ENCODE results near the gene RALGPS1.

RALGPS1 gene

DNA sequence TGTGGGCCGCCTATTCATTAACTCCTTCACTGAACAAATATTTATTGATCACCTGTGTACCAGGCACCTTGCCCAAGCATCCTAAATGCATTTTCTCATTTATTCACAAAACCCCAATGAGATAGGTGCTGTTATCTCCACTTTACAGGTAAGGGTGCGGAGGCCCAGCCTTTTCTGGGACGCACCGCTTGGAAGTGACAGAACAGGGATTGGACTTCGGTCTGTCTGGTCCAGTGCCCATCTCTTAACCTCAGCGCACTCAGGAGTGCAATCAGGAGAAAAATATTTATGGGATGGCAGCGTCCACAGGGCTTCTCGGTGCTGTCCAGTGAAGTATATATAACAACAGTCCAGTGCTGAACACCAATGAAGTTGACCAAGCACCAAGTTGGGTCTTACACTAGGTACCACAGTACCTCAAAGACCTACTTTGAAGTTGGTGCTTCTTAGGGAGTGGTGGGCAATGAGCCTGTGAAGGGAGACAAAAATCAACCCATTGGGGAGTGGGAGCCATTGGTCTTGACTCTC lies 331.1 kb downstream of the RALGPS1 start:
- DNase-seq (ENCODE audit: low read depth in 1 of 2, low spot score in 1 of 2) = no peak
- Histone ChIP-seq H3K4me3 (replicated peaks; ENCODE audit: insufficient read depth, low read length) (peak overlapping the region; percentile 48), H3K27me3 (ENCODE audit: insufficient read depth, poor library complexity, severe bottlenecking) (no peaks in the 10 kb centered on the region), H3K27ac (replicated peaks) (no peak overlapping the region)
- TF ChIP-seq, protein P1, sequence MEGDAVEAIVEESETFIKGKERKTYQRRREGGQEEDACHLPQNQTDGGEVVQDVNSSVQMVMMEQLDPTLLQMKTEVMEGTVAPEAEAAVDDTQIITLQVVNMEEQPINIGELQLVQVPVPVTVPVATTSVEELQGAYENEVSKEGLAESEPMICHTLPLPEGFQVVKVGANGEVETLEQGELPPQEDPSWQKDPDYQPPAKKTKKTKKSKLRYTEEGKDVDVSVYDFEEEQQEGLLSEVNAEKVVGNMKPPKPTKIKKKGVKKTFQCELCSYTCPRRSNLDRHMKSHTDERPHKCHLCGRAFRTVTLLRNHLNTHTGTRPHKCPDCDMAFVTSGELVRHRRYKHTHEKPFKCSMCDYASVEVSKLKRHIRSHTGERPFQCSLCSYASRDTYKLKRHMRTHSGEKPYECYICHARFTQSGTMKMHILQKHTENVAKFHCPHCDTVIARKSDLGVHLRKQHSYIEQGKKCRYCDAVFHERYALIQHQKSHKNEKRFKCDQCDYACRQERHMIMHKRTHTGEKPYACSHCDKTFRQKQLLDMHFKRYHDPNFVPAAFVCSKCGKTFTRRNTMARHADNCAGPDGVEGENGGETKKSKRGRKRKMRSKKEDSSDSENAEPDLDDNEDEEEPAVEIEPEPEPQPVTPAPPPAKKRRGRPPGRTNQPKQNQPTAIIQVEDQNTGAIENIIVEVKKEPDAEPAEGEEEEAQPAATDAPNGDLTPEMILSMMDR (IDR thresholded peaks at IDR 0.05; ENCODE audit: insufficient read depth, low read length) = no peak
- TF ChIP-seq GABPA (IDR thresholded peaks at IDR 0.05; ENCODE audit: low read depth) (no peak), POLR2AphosphoS5 (IDR thresholded peaks at IDR 0.05; ENCODE audit: low read depth) (no peak), SPI1 (IDR thresholded peaks at IDR 0.05; ENCODE audit: borderline replicate concordance, low read depth) (no peak)
- TF ChIP-seq, protein P2, sequence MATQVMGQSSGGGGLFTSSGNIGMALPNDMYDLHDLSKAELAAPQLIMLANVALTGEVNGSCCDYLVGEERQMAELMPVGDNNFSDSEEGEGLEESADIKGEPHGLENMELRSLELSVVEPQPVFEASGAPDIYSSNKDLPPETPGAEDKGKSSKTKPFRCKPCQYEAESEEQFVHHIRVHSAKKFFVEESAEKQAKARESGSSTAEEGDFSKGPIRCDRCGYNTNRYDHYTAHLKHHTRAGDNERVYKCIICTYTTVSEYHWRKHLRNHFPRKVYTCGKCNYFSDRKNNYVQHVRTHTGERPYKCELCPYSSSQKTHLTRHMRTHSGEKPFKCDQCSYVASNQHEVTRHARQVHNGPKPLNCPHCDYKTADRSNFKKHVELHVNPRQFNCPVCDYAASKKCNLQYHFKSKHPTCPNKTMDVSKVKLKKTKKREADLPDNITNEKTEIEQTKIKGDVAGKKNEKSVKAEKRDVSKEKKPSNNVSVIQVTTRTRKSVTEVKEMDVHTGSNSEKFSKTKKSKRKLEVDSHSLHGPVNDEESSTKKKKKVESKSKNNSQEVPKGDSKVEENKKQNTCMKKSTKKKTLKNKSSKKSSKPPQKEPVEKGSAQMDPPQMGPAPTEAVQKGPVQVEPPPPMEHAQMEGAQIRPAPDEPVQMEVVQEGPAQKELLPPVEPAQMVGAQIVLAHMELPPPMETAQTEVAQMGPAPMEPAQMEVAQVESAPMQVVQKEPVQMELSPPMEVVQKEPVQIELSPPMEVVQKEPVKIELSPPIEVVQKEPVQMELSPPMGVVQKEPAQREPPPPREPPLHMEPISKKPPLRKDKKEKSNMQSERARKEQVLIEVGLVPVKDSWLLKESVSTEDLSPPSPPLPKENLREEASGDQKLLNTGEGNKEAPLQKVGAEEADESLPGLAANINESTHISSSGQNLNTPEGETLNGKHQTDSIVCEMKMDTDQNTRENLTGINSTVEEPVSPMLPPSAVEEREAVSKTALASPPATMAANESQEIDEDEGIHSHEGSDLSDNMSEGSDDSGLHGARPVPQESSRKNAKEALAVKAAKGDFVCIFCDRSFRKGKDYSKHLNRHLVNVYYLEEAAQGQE (IDR thresholded peaks at IDR 0.05; ENCODE audit: insufficient replicate concordance, low read depth) = no peak

DNA sequence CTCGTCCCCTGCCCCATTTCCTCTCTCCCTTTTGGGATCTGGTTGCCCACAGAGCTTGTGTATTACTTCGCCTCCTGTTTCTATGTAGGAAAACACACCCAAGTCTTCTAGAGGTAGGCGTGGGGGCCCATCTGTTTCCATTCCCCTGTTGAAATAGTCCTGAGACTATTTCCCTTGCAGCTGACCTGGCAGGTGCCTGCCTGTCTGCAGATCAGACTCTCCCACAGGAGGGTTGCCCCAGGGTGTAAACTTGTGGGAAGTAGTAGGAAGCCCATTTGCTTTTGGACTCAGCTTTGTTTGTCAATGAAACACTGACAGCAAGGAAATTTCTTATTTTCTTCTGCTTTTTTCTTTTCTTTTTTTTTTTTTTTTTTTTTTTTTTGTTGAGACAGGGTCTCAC lies 333.7 kb downstream of the RALGPS1 start:
- TF ChIP-seq, protein P2 (IDR thresholded peaks at IDR 0.05; ENCODE audit: insufficient replicate concordance, low read depth) = no peak
- TF ChIP-seq POLR2AphosphoS5 (IDR thresholded peaks at IDR 0.05; ENCODE audit: low read depth) (no peak), GABPA (IDR thresholded peaks at IDR 0.05; ENCODE audit: low read depth) (no peak), SPI1 (IDR thresholded peaks at IDR 0.05; ENCODE audit: borderline replicate concordance, low read depth) (no peak)
- TF ChIP-seq, protein P1 (IDR thresholded peaks at IDR 0.05; ENCODE audit: insufficient read depth, low read length) = no peak
- H3K27ac ChIP-seq (replicated peaks) = no peak overlapping the region

DNA sequence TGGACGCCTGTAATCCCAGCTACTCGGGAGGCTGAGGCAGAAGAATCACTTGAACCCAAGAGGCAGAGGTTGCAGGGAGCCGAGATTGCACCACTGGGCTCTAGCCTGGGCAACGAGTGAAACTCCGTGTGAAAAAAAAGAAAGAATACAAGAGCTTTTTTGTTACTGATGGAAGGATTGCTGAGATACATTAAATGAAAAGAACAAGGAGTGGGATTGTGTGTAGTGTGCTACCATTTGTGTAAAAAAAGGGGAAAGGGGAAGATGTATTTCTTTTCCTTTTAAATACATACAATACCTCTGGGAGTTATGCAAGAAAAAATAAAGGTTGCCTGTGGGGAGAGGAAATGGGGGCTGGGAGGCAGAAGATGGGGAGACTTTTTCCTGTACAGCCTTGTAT lies 335.3 kb downstream of the RALGPS1 start:
- Histone ChIP-seq H3K27ac (replicated peaks) (no peak overlapping the region), H3K27me3 (ENCODE audit: insufficient read depth, poor library complexity, severe bottlenecking) (no peaks in the 10 kb centered on the region), H3K4me3 (replicated peaks; ENCODE audit: insufficient read depth, low read length) (no peak overlapping the region)
- no peak for DNase-seq (ENCODE audit: low read depth in 1 of 2, low spot score in 1 of 2)
- TF ChIP-seq POLR2AphosphoS5 (IDR thresholded peaks at IDR 0.05; ENCODE audit: low read depth) (no peak), GABPA (IDR thresholded peaks at IDR 0.05; ENCODE audit: low read depth) (no peak), SPI1 (IDR thresholded peaks at IDR 0.05; ENCODE audit: borderline replicate concordance, low read depth) (no peak)
- TF ChIP-seq, protein P2 (IDR thresholded peaks at IDR 0.05; ENCODE audit: insufficient replicate concordance, low read depth) = no peak
- TF ChIP-seq, protein P1 (IDR thresholded peaks at IDR 0.05; ENCODE audit: insufficient read depth, low read length) = no peak

More for the DNA sequence above, 333.7 kb downstream of the RALGPS1 start:
- DNase-seq (ENCODE audit: low read depth in 1 of 2, low spot score in 1 of 2) = no peak
- no peak overlapping the region for H3K4me3 ChIP-seq (replicated peaks; ENCODE audit: insufficient read depth, low read length)
- no peaks in the 10 kb centered on the region for H3K27me3 ChIP-seq (ENCODE audit: insufficient read depth, poor library complexity, severe bottlenecking)
